NAMALWA (cell line): ENCODE measurements around the gene ING1.
A peak's percentile ranks its signal among the peaks of the same experiment; 100 is the strongest.
"Not testable (repeated sequence)": the region's sequence is repeated elsewhere in the genome, so short reads cannot be mapped to it uniquely, and the experiment has no call there.

ENCODE experiments used
- DNase-seq: peaks from one replicate; pipeline ENCODE4 v3.0.0-alpha.2; 2015; ENCODE audit warnings: low spot score

Gene ING1

DNA sequence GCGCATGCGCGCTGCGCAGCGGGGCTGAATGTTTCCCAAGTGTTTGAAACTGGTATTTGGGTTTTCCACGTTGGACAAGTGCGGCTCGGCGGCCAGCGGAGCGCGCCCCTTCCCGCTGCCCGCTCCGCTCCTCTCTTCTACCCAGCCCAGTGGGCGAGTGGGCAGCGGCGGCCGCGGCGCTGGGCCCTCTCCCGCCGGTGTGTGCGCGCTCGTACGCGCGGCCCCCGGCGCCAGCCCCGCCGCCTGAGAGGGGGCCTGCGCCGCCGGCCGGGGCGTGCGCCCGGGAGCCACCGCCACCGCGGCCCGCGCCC lies at the start of gene ING1:
Gene ING1, plus strand, starts transcription at position 59 of the 311 bp plus-strand sequence. CDS start 450 bp downstream, outside the sequence.
- DNase-seq: no peak

- DNase-seq: no peak
Observed at GRCh38 chr13:110664041-110664440, 49.5 kb upstream of the ING1 start.

GRCh38 chr13:110664673-110665072 lies 48.8 kb upstream of the ING1 start:
- DNase-seq: no peak

DNA sequence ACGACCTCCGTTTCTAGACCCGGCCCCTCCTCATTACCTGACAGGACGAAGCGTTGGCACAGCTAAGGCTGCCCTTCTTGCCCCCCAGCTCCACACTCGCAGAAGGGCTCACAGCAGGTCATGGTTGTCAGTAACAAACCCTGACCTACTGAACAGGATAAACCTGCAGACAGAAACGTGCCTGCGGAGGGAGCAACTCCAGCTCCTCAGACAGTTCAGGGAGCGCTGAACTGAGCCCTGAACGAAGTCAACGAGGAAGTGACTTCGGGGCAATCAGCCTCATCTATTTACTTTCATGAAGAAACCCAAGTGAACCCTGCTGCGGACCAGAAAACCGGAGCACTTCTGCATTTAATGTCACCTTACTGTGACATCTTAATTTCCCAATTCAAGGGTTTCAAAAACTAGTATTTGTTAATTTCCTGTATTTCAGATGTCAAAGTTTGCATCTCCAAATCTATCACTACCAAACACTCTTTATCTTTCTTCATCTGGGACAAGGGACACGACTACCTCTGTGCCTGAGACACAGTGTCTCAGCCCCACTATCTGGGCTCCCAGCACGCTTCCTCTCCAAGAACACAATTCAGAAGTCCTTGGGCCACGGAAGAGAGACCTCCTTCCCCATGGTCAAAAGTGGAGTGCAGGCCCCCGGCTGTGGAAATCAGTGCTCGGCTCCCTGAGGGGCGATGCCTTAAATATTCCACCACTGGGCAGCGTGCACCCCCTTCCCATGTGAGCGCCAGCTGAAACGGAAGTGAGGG lies 47.8 kb upstream of the ING1 start:
- no peak for DNase-seq

GRCh38 chr13:110666255-110666533 lies 47.3 kb upstream of the ING1 start:
- DNase-seq: no peak

GRCh38 chr13:110669036-110669435 lies 44.5 kb upstream of the ING1 start:
- no peak for DNase-seq

DNA sequence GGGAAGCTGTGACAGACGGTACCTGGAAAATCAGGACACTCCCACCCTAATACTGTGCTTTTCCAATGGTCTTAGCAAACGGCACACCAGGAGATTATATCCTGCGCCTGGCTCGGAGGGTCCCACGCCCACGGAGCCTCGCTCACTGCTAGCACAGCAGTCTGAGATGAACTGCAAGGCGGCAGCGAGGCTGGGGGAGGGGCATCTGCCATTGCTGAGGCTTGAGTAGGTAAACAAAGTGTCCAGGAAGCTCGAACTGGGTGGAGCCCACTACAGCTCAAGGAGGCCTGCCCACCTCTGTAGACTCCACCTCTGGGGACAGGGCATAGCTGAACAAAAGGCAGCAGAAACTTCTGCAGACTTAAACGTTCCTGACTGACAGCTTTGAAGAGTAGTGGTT lies 43.7 kb upstream of the ING1 start:
- DNase-seq: not testable (repeated sequence)

DNA sequence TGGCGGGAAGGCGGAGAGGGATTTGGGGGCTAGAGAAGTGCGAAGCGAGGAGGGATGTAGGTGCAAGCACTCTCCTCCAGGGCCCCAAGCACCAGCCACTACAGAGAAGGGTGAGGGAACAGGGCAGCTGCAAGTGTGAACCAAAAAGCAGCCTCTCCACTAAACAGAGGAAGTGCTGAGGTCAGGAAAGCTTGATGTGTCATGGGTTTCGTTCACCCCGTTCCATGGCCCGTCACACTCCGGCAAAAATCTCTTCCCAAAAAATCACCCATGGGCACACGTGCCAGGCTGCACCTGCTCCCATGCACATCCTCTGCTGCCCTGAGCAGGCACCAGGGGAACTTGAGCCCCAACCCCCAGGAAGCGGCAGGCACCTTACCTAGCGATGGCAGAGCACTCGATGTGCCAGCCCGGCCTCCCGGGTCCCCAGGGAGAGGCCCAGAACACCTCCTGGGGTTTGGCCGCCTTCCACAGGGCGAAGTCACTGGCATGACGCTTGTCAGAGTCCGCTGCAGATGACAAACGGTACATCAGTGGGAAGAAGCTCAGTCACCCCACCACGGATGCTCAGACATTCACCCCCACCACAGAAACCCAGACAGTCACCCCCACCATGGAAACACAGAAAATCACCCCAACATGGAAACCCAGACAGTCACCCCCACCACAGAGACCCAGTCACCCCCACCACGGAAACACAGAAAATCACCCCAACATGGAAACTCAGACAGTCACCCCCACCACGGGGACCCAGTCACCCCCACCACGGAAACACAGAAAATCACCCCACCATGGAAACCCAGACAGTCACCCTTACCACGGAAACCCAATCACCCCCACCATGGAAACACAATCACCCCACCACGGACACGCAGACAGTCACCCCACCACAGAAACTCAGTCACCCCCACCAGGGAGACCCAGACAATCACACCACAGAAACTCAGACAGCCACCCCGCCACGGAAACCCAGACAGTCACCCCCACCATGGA lies 36.6 kb upstream of the ING1 start:
- peak; percentile 82 for DNase-seq

DNA sequence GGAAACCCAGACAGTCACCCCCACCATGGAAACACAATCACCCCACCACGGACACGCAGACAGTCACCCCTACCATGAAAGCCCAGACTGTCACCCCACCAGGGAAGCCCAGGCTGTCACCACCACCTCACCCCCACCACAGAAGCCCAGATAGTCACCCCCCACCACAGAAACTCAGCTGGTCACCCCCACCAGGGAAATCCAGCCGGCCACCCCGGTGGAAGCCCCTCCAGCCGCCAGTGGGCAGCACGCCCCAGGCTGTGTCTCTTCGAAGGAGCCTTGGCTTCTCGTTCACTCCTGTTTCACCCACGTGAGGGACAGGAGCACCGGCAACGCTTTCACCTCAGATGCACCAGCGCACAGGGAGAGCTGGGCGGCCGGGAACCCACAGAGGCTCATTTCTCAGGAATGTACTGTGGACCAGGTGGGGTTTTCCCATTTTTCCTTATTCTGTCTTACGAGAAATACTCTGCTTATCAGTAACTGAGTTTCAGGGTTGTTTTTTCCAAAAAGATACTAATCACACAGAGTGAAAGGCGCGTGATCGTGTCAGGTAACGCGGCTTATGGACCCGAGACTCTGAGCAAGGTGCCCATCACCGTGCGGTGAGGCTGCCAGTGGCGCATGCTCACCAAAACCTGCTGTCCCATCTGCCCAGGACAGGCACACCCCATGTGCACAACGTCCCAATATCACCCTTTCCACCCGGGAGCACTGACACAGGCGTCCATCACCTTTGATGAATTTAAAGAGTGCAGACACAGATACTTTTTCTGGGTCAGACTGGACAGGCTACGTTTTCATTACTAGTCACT lies 35.6 kb upstream of the ING1 start:
- no peak for DNase-seq

- peak; percentile 83 for DNase-seq
Observed at GRCh38 chr13:110680852-110681251, 32.6 kb upstream of the ING1 start.

DNA sequence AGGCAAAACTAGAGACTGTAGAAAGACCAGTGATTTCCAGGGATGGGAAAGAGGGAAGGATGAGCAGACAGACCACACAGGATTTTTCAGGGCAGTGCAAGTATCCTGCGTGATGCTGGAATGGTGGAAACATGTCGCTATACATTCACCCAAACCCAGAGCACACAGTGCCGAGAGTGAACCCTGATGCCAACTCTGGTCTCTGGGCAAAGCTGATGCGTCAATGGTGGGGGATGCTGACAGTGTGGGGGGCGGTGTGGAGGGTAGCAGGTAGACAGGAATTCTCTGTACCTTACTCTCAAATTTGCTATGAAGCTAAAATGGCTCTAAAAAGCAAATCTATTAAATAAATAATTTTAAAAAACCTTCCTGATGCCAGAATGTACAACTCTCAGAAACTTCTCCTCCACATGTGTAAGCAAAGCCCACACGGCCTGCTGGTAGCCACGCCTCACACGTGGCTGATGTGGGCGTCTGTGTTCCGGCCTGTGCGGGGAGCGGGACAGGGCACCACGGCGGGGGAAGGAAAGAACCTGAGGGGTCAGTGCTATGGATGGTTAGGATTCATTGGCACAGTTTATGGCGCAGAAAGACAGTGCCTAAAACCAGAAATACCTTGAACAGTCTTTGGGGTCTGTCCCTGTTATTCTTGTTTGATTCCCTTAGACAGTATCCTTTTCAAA lies 31.5 kb upstream of the ING1 start:
- DNase-seq: no peak

DNA sequence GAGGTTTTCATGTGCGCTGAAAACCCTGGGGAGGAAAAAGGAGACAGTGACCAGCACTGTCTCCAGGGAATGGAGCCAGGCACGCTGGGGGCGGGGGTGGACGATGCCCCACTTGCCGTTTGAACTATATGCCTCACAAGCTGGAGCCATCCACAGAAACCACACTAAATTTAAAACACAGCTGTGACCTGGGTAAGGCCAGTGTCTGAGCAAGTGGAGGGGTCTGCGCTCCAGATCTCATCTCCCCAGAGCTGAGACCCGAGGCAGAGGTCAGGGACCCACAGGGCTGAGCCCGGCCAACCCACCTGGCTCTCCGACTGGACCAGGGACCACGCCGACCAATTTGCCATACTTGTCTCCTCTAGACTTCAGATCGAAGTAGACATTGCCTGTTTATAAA lies 30.8 kb upstream of the ING1 start:
- no peak for DNase-seq

GRCh38 chr13:110683203-110683883 lies 30.2 kb upstream of the ING1 start:
- peak; percentile 72 for DNase-seq

DNA sequence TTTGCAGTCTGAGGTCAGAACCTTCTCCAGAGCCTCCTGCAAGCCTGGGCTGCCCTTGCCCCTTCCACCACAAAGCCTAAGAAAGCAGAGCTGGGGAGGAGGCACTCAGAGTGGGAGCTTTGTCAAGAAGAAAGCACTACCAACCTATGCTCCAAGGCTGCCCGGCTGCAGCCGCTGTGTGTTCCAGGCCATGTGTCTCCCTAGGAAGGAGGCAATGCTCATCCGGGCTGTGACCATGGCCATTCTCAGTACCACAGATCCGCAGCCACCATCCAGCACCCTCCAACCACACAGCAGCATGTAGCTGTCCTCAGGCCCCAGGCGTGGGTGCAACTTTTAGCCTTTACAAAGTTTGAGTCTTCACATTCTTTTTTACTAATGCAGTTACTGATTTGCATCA lies 29.6 kb upstream of the ING1 start:
- DNase-seq: no peak

DNA sequence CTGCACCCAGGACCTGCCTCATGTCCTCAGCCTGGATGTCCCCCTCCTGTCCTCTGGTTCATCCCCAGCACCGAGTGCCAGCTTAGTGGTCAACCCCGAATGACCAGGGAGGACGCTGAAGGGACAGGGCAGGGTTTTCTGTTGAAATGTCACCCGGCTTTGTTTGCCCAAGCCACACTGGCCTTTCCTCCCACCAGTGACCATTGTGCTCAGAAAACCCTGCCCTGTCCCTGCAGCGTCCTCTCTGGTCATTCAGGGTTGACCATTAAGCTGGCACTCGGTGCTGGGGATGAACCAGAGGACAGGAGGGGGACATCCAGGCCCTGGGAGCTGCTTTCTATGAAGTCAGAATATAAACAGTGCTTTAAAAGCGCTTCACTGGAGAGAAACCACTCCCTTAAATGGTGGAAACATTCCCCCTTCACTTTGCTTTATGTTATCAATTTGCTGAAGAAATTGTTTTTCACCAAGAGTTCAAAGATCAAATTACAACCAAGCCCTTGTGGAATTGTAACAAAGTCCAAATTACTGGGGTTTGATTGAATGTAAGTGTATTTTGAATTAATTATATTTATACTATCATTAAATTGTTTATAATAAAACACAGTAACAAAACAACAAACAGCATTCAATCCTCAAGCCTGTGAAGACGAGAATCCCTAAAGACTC lies 29.0 kb upstream of the ING1 start:
- no peak for DNase-seq

DNA sequence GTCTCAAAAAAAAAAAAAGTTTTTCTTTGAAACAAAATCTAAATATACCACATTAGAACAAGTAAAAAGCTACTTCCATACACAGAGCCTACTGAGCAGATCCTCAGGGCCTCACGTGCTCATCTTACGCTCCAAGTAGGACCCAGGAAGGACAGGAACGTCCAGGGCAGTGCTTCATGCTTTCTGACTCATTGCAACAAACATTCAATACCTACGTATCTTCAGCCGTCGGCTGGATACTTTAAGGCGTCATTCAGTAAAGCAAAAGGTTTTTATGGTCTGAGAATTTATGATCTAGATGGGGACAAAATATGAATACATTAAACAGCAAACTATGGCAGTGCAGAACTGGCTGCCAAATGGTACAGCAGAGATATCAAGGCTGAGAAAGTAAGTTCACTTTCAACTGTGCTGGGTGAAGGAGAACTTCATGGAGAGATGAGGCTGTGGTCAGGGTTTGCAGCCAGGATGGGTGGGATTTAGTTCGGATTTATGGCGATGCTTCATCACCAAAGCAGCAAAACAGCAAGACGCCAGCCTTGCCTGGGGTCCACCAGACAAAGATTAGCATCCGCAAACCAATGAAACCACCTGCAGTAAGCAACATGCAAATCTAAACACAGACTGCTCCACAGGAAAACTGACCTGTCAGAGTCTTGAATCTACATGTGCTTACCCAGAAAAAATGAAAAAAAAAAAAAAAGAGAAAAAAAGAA lies 28.0 kb upstream of the ING1 start:
- no peak for DNase-seq

GRCh38 chr13:110687736-110688135 lies 25.8 kb upstream of the ING1 start:
- no peak for DNase-seq

DNA sequence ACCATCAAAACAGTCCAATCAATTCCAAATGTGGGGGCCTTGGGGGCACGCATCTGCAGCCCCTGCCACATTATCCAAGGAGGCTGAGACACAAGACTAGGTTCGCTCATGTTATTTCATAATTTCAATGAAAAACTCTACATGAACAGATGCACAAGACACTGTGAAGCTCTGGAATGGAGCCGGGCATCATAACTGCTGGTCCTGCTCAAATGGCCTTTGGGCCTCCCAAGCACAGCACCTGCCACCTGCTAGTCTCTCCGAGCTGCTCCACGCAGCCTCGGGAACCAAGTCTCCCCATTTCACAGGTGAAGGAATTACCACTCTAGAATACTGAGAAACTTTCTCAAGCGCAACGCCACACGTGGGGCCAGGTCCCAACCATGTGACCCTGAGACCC lies 24.5 kb upstream of the ING1 start:
- no peak for DNase-seq

DNA sequence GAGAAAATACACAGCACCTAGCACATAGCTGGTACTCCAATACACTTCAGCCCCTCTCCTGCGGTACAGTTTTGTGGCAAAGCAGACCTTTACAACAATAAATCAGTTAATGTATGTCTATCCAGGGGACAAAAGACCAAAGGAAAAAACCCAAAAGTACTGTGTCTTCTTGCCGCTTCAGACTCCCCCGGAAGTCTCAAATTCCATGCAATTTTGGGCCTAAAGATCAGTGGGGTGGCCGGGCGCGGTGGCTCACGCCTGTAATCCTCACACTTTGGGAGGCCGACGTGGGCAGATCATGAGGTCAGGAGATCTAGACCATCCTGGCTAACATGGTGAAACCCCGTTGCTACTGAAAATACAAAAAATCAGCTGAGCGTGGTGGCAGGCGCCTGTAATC lies 23.8 kb upstream of the ING1 start:
- DNase-seq: no peak

DNA sequence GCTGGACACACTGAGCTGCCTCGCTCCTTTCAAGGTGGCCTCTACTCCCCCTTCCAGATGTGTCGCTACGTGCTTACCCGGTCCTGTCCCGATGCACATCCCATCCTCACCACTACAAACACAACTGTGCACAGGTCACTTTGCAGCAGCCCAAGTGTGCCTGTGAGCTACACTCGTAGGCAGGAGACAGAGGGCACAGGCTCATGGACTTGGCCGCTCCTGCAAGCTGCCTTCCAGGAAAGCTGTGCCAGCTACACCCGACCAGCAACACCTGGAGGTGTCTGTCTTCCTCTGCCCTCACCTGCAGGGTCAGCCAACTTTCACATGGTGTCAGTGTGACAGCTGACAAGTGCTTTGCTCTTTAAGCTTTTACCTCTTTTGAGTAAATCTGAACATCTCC lies 23.0 kb upstream of the ING1 start:
- no peak for DNase-seq
